NCI-H526 (cell line): ENCODE measurements around the gene TOM1.

Experiments used
- DNase-seq, 2 experiments: peaks; one replicate each; lab custom pipeline; 2025; lab: John Stamatoyannopoulos, UW

The TOM1 gene

DNA sequence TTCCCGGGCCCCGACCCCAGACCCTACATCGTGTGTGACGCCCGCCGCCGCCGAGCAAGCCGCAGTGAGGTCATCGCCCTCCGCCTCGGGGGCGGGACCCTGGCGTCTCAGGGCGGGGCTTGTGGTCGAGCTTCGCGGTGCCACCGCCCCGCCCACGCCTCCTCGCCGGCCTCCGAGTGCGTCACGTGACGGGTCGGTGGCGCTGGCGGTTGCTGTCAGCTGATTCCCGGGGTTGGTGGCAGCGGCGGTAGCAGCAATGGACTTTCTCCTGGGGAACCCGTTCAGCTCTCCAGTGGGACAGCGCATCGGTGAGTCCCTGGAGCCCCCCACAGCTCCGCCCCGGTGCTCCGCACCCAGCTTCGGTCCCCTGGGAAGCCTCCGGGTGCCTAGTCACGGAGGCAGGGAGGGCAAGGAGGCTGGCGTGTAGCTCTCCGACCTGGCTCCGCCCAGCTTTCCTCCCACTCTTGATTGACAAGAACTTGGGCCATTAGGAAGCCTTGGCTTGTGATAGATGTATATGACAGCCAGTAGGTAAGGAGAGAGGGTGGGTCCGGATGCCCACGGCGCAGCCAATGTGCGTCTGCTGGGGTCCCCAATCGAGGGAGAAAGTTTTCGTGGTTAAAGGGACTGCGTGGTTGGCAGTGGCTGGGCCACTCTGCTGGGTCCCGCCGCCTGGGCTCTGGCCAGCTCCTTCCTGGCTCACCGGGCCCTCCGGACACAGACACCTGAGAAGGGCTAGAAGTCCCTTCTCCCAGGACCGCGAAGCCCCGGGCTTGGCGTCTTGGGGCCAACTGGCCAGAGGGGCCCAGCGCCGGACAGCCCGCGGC lies at the start of gene TOM1:
Gene TOM1 (plus strand): TSS at position 222 of the 827 bp plus-strand sequence. CDS start 35 bp downstream, at position 257.
- peak; percentile 93 to 96 for DNase-seq

DNA sequence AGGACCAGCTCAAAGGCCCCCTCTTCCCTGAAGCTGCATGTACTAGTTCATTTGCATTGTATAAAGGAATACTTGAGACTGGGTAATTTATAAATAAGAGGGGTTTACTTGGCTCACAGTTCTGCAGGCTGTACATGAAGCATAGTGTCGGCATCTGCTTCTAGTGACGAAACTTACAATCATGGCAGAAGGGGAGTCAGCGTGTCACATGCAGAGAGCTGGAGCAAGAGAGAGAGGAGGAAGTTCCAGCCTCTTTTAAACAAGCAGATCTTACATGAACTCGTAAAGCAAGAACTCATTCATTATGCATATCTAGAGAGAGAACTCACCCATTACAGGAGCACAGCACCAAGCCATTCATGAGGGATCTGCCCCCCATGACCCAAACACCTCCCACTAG lies 49.5 kb upstream of the TOM1 start:
- no peak for DNase-seq

DNA sequence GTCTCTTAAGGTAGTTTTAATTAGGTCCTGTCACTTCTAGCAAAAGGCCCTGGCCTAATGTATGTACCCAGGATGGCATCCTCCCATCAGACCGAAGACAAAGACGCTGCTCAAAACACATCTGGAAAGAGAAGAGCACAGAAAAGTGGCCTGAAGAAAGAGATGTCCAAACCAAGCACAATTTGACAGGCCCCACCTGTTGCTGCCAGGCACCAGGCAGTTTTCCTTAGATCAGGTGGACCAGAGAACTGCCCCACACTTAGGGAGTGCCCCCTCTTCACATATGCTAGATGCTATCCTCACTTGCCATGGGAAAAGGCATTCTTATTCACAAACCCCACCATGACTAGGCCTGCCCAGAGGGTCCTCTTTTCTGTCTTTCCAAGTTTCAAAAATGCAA lies 45.7 kb upstream of the TOM1 start:
- no peak for DNase-seq

DNA sequence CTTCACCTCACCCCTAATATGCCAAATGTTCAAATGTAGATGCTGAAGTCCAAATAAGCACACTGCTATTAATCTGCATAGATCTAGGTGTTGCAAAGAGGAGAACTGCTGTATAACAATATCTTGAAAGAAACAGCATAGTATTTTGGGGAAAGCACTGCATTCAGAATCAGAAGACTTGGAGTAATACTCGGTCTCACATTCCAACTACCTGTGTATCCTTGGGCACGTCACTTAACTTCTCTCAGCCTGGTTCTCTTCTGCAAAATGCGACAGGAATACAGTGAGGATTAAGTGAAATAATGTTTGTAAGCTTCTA lies 42.7 kb upstream of the TOM1 start:
- no peak for DNase-seq

DNA sequence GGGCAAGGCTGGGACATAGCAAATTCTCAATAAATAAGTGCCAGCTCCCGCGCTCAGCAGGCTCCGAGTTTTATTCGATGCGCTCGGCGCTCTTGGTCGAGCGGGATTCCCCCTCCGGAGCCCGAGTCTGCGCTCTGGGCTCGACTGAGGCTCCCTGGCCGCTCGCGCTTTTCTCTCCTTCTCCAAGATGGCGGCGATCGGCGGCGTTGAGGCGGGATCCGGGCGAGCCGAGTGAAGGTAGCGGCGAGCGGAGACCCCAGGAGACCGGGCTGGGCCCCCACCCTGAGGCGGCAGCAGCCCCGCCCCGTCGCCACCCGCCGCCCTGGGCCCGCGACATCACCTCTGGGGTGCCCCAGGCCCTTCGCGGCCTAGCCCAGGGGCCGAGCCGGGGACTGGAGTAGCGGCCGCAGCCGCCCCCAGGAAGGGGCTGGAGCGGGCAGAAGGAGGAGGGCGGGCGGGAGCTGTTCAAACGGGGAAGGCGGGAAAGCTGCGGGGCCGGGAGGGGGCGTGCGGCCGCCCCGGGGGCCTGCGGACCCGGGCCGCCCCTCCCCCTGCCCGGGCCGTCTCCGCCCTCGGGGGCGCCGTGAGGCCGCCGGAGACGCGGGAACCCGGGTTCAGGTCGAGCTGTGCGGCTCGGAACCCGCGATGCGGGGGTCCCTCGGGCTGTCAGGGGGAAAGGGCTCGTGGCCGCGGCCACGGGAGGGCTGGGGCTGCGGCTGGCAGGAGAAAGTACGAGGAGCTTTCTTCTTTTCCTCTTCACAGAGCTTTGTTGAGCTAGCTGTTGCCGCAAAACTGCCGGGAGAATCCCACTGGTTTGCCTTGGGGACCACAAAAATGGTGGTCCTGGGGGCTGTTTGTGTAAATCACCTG lies 42.1 kb upstream of the TOM1 start, which contains the start of gene HMGXB4:
Gene HMGXB4 (plus strand): TSS at position 173 of the 870 bp plus-strand sequence. CDS start 4,898 bp downstream, outside the sequence.
- DNase-seq = peak; percentile 53 to 92

DNA sequence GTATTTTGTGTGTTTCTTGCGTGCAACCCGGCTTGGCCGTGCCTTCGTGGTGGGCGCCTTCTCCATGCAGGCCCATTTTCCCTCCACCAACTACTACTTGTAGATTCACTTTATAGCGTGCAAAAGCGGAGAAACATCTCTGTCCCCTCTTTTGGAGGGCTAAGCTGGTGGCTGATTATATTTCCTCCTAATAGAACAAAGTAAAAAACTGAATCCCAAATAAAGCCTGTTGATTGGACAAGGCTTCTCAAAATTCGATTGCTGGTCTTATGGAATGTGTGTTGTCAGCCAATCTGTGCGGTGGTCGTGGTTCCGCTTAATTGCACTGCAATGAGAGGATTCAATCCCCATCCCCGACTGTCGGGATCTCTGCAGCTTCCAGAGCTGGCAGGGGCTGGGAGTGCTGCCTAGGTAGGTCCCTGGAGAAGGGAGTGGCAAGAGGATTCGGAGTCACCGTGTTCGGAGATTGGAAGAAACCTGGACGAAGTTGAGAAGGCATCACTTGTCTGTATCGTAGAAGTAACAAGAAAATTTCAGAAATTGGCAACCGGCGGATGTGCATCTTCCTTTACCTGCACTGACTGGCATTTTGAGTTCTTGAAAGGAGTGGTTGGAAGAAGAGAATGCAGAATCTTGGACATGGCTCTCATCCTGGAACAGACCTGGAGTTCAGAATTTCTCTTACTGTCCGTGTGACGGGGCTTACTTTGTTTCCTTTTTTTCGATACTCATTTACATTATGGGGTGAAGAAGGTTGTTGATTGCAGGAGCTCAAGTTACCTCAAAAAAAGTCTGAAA lies 41.3 kb upstream of the TOM1 start:
- peak in 1 of 2 experiments; percentile 27 for DNase-seq

DNA sequence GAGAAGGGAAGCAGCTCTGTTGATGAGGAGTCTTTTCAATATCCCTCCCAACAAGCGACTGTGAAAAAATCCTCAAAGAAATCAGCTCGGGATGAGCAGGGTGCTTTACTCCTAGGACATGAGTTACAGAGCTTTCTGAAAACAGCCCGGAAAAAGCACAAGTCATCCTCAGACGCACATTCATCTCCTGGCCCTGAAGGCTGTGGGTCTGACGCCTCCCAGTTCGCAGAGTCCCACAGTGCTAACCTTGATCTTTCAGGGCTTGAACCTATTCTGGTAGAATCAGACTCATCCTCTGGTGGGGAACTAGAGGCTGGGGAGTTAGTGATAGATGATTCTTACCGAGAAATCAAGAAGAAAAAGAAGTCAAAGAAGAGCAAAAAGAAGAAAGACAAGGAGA lies 34.7 kb upstream of the TOM1 start:
- DNase-seq = no peak

DNA sequence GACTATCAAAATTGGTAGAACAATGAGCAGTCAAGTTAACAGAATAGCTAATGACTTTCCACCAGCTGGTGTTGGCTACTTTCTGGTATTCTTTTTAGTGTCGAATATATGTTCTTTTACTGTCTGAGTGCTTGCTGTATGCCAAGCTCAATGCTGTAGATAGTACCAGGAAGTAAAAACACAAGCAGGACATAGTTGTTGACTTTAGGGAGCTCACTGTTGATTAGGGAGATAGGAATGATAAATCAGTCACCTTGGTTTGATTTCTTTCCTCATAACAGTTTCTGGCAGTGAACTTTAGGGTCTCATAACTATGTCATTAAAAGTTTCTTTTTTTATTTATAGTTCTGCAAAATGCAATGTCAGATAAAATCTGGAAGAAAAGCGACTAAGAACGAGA lies 33.4 kb upstream of the TOM1 start:
- no peak for DNase-seq

DNA sequence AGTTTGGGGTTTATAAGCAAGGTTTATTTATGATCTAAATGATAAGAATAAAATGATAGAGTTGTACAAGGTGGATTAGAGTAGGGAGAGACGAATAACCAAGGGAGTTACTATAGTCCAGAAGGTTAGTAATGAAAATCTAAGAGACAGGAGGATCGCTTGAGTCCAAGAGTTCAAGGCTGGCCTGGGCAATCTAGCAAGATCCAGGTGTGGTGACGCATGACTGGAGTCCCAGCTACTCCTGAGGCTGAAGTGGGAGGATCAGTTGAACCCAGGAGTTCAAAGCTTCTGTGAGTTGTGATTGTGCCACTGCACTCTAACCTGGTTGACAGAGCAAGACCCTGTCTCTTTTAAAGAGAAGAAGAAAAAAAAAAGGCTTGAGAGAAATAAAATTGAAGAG lies 30.1 kb upstream of the TOM1 start:
- no peak for DNase-seq

DNA sequence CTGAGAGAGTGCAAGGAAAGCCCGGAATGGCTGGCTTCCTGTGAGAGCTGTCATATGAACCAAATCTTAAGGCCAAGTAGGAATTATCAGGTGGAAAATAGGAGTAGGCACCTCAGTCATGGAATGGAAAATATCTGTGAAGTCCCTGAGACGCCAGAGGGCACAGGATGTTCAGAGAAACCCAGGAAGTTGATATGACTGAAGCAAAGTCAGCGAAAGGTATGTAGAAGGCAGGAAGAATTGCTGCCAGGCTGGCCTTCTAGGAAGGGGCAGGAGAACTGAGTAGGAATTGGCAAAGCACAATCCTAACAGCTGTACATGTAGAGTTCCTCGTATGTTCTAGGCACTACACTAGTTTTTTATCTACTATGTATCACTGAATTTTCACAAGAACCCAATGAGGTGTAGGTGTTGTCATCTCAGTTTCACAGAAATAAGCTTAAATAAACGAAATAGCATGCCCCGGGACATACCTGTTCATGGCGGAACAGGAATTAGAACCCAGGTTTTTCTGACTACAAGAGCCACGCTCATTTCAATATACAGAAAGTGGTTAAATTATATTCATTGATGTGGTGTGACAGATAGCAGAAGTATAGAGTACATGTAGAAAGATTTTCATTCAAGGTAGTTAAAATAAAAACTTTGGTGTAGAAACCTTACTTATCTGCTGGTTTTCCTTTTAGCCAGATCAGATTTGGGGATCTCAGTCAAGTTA lies 25.4 kb upstream of the TOM1 start:
- no peak for DNase-seq

DNA sequence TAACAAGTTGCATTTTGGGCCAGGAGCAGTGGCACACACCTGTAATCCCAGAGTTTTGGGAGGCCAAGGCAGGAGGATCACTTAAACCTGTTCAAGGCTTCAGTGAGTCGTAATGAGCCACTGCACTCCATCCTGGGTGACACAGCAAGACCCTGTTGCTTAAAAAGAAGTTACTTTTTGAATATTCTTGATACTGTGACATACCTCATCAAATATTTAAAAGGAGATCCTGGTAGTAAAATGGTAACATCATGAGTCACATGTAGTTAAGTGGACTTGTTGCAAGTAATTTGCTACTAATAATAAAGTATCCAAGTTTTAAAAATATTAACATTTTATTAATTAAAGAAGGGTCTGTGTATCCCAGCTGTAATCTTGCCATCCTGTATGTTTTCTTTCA lies 24.1 kb upstream of the TOM1 start:
- DNase-seq = no peak

DNA sequence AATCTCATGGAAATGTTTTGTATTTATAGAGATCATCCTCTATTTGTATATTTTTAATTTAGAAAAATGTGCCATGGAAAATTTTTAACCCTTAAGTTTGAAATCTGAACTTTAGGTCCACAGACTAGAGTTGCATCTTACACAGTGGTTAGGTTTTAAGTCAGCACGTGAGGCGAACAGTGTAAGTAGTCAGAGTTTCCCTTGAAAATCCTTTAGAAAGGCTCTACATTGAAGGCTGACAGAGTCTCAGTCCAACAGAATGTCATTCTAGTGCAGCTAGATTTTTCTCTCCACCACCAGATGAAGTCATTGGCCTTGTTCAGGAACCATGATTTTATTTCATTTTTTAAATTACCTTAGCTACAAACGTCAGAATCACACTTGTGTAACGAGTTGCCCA lies 23.7 kb upstream of the TOM1 start:
- DNase-seq = no peak

DNA sequence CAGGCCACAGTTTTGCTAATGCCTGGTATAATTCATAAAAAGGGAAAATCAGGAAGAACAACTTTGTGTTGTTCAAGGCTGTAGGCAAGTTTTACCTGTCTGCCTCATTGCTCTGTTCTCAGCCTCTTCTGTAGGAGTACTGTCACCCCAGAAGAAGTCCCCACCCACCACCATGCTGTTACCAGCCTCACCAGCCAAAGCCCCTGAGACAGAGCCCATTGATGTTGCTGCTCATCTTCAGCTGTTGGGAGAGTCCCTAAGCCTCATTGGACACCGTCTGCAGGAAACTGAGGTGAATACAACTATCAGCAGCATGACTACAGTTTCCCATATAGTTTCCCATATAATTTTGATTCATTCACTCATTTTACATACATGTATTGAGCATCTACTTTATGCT lies 11.6 kb upstream of the TOM1 start:
- no peak for DNase-seq

DNA sequence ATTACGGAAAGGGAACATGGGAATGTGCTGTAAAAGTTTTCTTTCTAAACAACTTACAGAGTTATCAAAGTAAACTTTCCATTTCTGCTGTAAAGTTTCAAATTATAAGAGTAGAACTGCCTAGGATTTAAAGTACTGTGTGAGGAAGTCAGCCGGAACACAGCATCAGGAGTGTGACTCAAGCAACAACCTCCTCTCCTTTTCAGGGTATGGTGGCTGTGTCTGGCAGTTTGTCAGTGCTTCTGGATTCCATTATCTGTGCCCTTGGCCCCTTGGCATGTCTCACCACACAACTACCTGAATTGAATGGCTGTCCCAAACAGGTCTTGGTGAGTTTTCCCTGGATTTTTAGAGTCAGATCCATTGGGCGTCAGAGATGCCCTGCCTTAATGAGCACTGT lies 6.9 kb upstream of the TOM1 start:
- DNase-seq = no peak

DNA sequence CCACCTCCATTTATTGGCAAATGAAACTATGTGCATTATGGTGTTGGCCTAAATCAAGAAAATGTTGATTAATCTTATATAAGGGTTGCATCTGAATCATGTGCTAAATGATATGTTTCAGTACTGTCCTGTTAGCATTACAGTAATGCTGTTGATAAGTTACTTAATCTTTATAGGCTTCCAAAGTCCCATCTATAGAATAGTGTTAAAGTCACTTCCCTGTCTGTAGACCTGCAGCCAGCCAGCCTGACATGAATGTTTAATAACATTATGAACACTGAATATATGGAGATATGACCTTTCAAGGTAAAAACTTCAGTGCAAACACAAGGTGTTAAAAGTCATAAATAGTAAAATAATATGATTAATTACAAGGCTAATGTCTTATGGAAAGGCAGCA lies 3.6 kb upstream of the TOM1 start:
- DNase-seq = no peak

DNA sequence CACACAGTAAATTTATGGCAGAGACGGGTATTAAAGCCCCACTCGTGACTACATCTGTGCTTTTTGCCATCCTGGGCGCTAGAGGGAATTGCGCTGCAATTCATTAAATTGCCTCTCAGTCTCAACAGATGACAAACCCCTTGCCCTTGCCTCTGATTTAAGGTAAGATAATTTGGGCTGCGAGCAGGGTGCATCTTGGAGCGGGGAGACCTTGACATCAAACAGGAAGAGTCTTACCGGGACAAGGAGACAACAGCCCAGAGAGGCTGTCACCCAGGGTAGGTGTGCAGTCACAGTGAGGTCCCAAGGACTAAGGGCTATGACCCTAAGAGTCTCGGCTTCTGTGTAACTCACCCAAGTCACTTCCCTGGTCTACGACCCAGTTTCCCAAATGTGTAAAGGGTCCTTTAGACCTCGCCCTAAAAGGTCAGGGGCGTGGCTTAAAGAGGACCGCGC lies 449 bp upstream of the TOM1 start:
- peak in 1 of 2 experiments; percentile 36 for DNase-seq

DNA sequence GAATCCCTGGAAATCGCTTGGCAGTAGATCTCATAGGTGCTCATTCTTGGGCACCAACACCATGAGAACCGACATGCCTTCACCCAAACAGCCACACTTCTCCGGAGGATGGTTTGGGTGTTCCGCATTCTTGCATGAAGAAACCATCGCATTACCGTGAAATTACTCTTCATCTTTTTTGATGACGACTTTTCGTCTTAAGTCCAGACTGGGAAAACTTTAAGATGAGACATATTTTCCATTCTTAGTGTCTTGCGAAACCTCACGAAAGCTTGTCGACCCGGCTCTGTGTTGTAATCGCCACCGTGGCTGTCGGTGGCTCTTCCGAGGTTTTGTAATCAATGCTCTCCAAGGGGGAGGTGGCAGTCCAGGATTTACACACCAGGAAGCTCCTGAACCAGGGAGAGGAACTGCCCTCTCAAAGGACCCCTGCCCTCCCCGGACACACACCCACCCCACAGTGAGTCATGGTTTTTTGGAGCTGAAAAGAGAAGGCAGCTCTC lies 1.7 kb downstream of the TOM1 start:
- no peak for DNase-seq

DNA sequence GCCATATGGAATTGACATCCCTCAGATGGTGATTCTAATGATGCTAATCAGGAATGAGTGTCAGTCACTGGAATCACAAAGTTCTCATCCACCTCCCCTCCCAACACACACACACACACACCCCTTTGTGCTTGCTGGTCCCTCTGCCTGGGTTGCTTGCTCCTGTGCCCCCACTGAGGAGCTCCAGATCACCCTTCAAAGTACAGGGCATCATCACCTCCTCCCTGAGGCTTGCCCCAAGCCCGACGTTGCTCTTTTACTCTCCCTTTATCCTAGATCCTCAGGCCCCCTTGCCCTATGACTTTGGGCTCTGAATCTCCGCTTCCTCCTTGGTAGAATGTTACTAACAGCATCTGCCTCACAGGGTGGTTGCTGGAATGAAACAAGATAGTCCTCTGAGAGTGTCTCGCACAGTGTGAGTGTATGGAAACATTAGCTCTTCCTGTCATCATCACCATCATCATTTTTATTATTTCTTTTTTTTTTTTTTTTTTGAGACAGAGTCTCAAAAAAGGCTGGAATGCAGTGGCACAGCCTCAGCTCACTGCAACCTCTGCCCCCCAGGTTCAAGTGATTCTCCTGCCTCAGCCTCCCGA lies 3.4 kb downstream of the TOM1 start:
- DNase-seq = no peak

DNA sequence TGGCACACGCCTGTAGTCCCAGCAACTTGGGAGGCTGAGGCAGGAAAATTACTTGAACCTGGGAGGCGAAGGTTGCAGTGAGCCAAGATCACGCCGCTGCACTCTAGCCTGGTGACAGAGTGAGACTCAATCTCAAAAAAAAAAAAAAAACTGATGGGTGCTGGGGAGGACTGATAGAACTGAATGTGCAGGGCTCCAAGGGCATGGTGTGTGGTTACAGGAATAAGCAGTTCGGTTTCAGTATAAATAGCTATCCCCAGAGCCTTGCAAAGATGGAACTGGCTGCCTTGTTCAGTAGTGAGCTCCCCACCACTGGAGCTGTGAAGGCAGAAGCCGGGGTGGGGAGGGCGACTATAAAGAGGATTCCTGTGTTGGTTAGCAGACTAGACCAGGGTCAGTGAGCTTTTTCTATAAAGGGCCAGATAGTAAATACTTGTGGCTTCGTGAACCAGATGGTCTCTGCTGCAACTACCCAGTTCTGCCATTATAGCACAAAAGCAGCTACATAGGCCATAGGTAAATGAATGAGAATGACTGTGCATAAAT lies 5.9 kb downstream of the TOM1 start:
- DNase-seq = no peak

DNA sequence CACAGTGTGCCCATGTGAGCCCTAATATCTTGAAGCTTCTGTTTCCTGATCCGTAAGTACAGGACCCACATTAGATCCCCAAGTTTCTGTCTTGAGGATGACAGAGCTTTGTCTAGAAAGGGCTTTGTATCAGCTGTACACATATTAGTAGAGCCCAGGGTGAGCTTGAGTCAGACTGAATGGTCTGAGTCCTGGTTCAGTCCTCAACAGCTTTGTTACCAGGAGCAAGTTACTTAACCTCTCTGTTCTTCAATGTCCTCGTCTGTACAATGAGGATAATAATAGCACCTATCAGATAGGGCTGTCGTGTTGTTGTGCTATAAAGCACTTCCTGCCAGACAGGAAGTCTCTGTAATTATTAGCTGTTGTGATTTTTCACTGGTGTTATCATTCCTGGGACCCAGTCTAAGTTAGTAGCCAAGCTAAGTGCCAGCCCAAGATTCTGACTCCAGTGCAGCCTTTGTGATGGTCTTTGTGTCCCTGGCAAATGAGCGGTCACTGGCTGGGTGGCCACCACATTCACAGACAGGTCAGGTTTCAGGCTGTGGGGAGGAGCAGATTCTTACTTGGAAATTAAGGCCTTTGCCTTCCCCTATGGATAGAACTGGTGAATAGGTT lies 6.8 kb downstream of the TOM1 start:
- DNase-seq = no peak
